ENCODE results near the gene A2M. TPM values are rescaled to one million over a fixed set of nuclear protein-coding genes. Genes with fewer than 3 reads are reported as not detected.

Gene A2M
- total RNA-seq, 2 donors from 2014 or later, result 0.26 to 0.28 TPM

DNA sequence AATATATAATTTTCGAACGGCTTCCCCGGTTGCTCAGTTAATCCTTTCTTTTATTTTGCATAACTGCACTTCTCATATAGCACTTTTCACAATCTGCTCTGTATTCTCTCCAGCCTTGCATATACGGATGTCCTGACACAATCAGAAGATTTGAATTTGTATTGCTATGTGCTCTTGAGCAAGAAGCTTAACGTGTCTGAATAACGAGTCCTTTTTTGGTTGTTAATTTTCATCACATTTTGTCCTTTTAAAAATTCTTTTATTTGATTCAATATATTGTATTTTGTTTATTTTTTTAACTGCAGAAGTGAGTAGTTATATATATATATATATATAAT, 17.6 kb downstream of the A2M start:
- H3K9me3 Mint-ChIP-seq, result no peaks in the 10 kb centered on the region
- H3K36me3 Mint-ChIP-seq (ENCODE audit: low read depth), result no peaks in the 10 kb centered on the region
- H3K4me1 Mint-ChIP-seq, result no peaks in the 10 kb centered on the region
- no peak for ATAC-seq (replicated peaks)
- H3K4me3 Mint-ChIP-seq, result no peak overlapping the region
- H3K27ac Mint-ChIP-seq, result no peak overlapping the region
- H3K27me3 Mint-ChIP-seq, result no peaks in the 10 kb centered on the region

DNA sequence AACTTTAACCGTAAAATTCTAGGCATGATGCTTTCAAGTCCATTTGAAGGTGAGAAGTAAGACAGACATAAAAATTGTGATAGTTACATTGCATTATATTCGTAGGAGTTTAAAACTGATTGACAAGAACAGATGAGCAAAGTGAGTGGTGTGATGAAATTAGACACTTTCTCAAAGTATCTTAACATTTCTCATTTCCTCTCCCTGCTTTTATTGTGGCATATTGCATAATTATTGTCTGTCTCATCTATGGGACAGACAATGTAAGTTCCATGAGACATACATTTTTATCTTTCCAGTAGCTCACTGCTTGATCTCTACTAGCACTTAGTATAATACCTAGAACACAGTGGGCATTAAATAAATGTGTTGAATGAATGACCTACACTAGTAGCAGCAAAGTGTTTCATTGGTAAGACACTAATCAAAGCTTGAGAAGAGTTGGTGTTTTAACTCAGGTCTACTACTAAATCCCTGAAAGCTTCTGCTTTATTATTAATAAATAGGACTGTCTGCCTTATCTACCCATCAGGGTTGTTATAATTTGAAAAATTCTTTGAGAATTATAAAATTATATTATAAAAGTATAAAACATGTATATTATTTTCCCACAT, 19.0 kb downstream of the A2M start:
- Mint-ChIP-seq H3K36me3 (ENCODE audit: low read depth) (no peaks in the 10 kb centered on the region), H3K27ac (no peak overlapping the region)

DNA sequence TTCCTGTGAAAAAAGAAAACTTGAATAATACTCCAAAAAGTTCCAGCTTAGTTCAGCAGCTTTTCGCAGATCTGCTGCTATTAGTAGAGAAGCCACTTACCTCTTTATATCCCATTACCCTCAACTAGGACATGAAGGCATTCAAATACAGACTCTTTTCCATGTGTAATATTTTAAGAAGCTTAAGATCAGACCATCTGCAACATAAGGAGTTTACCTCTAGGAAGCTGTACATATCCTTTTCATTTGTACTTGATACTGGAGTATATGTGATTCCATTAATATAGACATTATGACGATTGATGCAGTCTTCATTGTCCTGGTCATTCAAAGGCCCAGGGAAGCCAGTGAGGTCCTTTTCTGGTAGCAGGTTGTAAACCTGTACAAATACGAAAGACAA, 20.4 kb downstream of the A2M start:
- no peaks in the 10 kb centered on the region for H3K27me3 Mint-ChIP-seq
- no peaks in the 10 kb centered on the region for H3K36me3 Mint-ChIP-seq (ENCODE audit: low read depth)
- no peak overlapping the region for H3K4me3 Mint-ChIP-seq
- ATAC-seq (replicated peaks), result no peak
- no peaks in the 10 kb centered on the region for H3K9me3 Mint-ChIP-seq
- no peak overlapping the region for H3K27ac Mint-ChIP-seq
- no peaks in the 10 kb centered on the region for H3K4me1 Mint-ChIP-seq

More for the DNA sequence above, 19.0 kb downstream of the A2M start:
- no peaks in the 10 kb centered on the region for H3K27me3 Mint-ChIP-seq
- H3K4me1 Mint-ChIP-seq, result no peaks in the 10 kb centered on the region
- H3K9me3 Mint-ChIP-seq, result no peaks in the 10 kb centered on the region
- no peak for ATAC-seq (replicated peaks)
- no peak overlapping the region for H3K4me3 Mint-ChIP-seq

DNA sequence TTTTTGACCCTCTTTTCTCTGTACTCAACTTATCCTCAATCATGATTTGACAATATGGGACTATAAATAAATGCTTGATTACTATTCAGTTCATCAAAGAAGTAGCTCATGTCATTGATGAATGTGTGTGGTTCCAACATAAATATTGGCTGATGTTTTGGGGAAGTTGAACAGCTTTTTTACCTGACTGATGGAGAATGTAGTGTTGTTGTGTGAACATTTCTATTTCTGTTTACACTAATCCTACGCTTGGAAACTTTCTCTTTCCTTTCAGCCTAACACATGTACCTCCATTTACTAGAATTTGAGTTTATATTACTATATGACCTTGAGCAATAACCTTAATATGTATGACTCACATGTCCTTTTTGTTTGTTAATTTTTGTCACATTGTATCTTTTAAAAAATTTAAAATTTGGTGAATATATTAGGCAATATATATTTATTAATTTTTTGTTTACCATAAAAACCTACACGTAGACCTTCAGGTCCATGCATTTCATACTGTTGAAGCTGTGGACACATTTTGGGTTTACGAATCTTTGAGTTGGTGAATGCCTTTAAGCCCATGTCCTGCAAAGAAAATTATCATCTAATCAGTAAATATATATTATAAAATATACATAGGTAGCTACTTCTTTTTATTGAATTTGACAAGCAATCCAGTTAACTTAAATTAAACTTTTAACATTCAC, 21.1 kb downstream of the A2M start:
- H3K36me3 Mint-ChIP-seq (ENCODE audit: low read depth), result no peaks in the 10 kb centered on the region
- H3K4me1 Mint-ChIP-seq, result no peaks in the 10 kb centered on the region
- no peak overlapping the region for H3K27ac Mint-ChIP-seq
- H3K4me3 Mint-ChIP-seq, result no peak overlapping the region
- H3K9me3 Mint-ChIP-seq, result no peaks in the 10 kb centered on the region
- no peak for ATAC-seq (replicated peaks)
- H3K27me3 Mint-ChIP-seq, result no peaks in the 10 kb centered on the region

- no peak overlapping the region for H3K27ac Mint-ChIP-seq
- ATAC-seq (replicated peaks), result no peak
- no peaks in the 10 kb centered on the region for H3K36me3 Mint-ChIP-seq (ENCODE audit: low read depth)
Measured at GRCh38 chr12:9091891-9092598, 23.7 kb downstream of the A2M start.

GRCh38 chr12:9090220-9090619, 25.5 kb downstream of the A2M start:
- H3K27me3 Mint-ChIP-seq, result no peaks in the 10 kb centered on the region
- no peak for ATAC-seq (replicated peaks)
- H3K4me1 Mint-ChIP-seq, result no peaks in the 10 kb centered on the region
- no peak overlapping the region for H3K4me3 Mint-ChIP-seq
- no peak overlapping the region for H3K27ac Mint-ChIP-seq
- H3K36me3 Mint-ChIP-seq (ENCODE audit: low read depth), result no peaks in the 10 kb centered on the region
- H3K9me3 Mint-ChIP-seq, result no peaks in the 10 kb centered on the region

More at GRCh38 chr12:9091891-9092598, 23.7 kb downstream of the A2M start:
- H3K9me3 Mint-ChIP-seq, result no peaks in the 10 kb centered on the region
- no peaks in the 10 kb centered on the region for H3K27me3 Mint-ChIP-seq
- no peak overlapping the region for H3K4me3 Mint-ChIP-seq
- no peaks in the 10 kb centered on the region for H3K4me1 Mint-ChIP-seq

GRCh38 chr12:9087087-9087835, 28.5 kb downstream of the A2M start:
- no peak for ATAC-seq (replicated peaks)
- H3K4me3 Mint-ChIP-seq, result no peak overlapping the region
- peaks cover 5% of the 10 kb centered on the region for H3K9me3 Mint-ChIP-seq
- H3K36me3 Mint-ChIP-seq (ENCODE audit: low read depth), result no peaks in the 10 kb centered on the region
- no peaks in the 10 kb centered on the region for H3K4me1 Mint-ChIP-seq
- no peaks in the 10 kb centered on the region for H3K27me3 Mint-ChIP-seq
- no peak overlapping the region for H3K27ac Mint-ChIP-seq

GRCh38 chr12:9086087-9086486, 29.6 kb downstream of the A2M start:
- H3K27me3 Mint-ChIP-seq, result no peaks in the 10 kb centered on the region
- no peak overlapping the region for H3K4me3 Mint-ChIP-seq
- ATAC-seq (replicated peaks), result no peak
- H3K27ac Mint-ChIP-seq, result no peak overlapping the region
- no peaks in the 10 kb centered on the region for H3K36me3 Mint-ChIP-seq (ENCODE audit: low read depth)
- H3K4me1 Mint-ChIP-seq, result no peaks in the 10 kb centered on the region
- peaks cover 9% of the 10 kb centered on the region for H3K9me3 Mint-ChIP-seq

DNA sequence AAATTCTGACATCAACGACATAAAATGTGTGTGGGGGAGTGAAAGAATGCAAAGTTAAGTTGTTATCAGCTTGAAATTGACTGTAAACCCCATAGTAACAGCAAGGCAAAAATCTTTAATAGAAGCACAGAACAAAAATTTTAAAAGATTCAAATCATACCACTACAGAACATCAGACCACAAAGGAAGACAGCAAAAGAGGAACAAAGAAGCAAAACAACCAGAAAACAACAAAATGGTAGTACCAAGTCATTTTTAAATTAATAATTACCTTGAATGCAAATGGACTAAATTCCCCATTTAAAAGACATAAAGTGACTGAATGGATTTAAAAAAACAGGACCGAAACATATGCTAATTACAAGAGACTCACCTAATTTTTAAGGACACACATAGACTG, 31.3 kb downstream of the A2M start:
- H3K4me1 Mint-ChIP-seq, result no peaks in the 10 kb centered on the region
- H3K36me3 Mint-ChIP-seq (ENCODE audit: low read depth), result no peaks in the 10 kb centered on the region
- no peaks in the 10 kb centered on the region for H3K27me3 Mint-ChIP-seq
- no peak overlapping the region for H3K27ac Mint-ChIP-seq
- H3K4me3 Mint-ChIP-seq, result no peak overlapping the region
- no peak for ATAC-seq (replicated peaks)
- peaks cover 9% of the 10 kb centered on the region for H3K9me3 Mint-ChIP-seq

DNA sequence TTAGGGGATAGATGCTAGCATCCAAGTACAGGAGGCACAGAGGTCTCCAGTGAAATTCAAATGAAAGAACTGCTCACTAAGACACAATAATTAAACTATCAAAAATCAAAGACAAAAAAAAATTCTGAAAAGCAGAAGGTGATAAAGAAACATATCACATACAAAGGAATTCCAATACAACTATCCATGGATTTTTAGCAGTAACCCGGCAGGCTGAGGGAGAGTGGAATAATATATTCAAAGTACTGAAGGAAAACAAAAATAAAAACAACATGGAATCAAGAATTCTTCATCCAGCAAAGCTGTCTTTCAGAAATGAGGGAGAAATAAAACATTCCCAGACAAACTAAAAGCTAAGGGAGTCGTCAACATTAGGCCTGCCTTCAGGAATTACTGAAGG, 31.9 kb downstream of the A2M start:
- Mint-ChIP-seq H3K4me1 (no peaks in the 10 kb centered on the region), H3K9me3 (peaks cover 9% of the 10 kb centered on the region), H3K27me3 (no peaks in the 10 kb centered on the region), H3K4me3 (no peak overlapping the region), H3K36me3 (ENCODE audit: low read depth) (no peaks in the 10 kb centered on the region), H3K27ac (no peak overlapping the region)
- ATAC-seq (replicated peaks), result no peak

DNA sequence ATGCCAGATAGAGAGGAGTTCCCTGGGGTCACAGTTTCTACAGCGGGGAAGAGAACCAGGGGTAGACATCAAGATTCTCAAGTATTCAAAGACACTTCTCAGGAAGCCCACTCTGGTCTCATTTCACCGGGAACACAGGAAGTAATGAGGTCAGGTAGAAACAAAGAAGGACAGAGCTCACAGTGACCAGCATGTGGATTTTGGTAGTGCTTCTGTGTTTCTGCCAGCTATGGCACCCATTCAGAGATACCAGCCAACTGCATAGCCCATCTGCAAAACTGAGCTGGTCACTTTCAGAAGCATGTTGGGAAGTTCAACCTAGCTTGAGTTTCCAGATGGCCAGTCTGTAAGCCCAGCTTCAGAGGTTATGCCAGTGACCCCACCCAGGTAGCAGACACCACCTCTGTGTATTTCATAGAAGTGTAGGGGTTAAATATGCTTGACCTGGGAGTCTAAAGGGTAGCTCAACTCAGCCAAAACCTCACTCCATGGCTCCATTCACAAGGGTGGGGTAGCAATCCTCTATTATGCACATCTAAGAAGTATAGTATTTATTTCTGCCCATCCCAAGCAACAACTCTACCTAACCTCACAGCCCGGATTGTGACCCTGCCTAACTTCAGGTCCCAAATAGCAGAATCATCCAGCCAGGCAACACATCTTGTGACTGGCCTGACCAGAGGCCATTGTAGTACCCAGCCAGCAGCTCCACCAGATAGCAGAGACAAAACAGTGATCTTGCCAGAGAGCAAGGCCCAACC, 33.9 kb downstream of the A2M start:
- Mint-ChIP-seq H3K27ac (no peak overlapping the region), H3K4me3 (no peak overlapping the region), H3K9me3 (peaks cover 9% of the 10 kb centered on the region), H3K36me3 (ENCODE audit: low read depth) (no peaks in the 10 kb centered on the region), H3K4me1 (no peaks in the 10 kb centered on the region), H3K27me3 (no peaks in the 10 kb centered on the region)
- ATAC-seq (replicated peaks), result no peak

DNA sequence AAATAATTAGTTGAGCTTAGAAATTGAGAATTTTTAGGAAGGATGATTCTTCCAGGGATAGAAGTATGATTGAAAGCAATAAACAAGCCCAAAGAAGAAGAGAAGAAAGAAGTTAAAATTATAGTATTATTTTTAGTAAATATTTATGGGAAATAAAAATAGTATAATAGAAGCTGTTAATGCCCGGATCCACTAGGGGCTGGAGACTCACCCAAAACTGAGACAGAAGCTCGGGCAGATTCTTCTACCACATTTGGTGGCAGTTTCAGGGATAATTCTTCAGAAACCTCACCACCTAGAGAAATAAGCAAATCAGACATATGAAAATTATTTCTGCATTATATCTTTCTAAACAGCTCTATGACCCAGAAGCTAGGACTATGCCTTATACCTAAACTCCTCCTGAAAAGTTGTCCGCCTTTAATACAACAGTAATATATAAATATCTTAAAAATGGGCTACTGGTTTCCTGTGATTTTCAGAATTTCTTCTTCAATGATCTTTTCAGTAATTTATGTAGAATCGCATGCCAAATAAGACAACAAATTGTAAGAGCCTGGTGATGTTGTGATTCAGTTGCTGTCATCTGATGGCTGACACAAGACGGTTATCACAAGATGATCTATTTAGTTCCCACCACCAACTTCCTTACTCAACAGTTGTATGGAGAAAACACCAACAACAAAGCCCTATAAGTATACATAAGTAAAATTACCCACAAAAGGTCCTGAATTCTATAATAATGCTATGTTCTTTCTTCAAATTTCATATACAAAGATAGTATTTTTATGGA, 35.6 kb downstream of the A2M start:
- no peak overlapping the region for H3K4me3 Mint-ChIP-seq
- H3K9me3 Mint-ChIP-seq, result peaks cover 9% of the 10 kb centered on the region
- H3K4me1 Mint-ChIP-seq, result no peaks in the 10 kb centered on the region
- no peak overlapping the region for H3K27ac Mint-ChIP-seq
- H3K27me3 Mint-ChIP-seq, result no peaks in the 10 kb centered on the region
- no peaks in the 10 kb centered on the region for H3K36me3 Mint-ChIP-seq (ENCODE audit: low read depth)
- ATAC-seq (replicated peaks), result no peak

DNA sequence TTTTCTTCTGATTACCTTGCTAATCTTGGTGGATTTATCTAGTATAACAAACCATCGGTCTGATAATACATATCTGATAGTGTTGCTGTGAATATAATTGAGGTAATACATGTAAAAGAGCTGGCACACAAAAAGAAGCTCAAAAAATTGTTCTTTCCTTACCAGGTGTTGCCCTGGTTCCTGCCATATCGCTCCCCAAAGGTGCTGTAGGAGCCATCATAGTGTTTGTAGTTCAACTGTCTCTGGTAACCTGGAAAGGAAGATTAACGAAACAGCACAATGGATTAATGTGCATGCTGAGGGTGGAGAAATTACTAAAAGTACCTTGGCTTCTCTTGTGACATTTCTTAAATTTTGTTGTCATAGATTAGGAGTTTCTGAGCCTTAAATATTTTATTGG, 36.6 kb downstream of the A2M start:
- Mint-ChIP-seq H3K27ac (no peak overlapping the region), H3K36me3 (ENCODE audit: low read depth) (no peaks in the 10 kb centered on the region), H3K4me3 (no peak overlapping the region), H3K27me3 (no peaks in the 10 kb centered on the region), H3K9me3 (peaks cover 9% of the 10 kb centered on the region), H3K4me1 (no peaks in the 10 kb centered on the region)
- no peak for ATAC-seq (replicated peaks)

Measured in activated T-helper 17 cell treated with anti-CD3 and anti-CD28 coated beads, Interleukin-2, amount 50 U/mL, for 72 hours (primary cell).